ENCODE measurements around the gene ZNF239. TPM values are rescaled to one million over a fixed set of nuclear protein-coding genes. Genes with fewer than 3 reads are reported as not detected.
"Not testable (repeated sequence)": the region's sequence is repeated elsewhere in the genome, so short reads cannot be mapped to it uniquely, and the experiment has no call there.

ZNF239 gene
- total RNA-seq: under 1 TPM; 0.15 to 0.25 TPM

- peak; percentile 69 for DNase-seq
- ChIA-PET CTCF (no interaction called here), POLR2A (interaction anchor here (0.7 to 1.4 kb wide), 4 partner anchors 21 to 179 kb away, joined by 3 to 4 read pairs (median 4); partner anchors contain the start of gene ZNF485)
- H3K4me1 Mint-ChIP-seq: peaks cover 27% of the 10 kb centered on the region
- peak within 1 kb of the TSS; percentile 53 for H3K4me3 Mint-ChIP-seq
- H3K9me3 Mint-ChIP-seq: peaks cover 42% of the 10 kb centered on the region
- no peaks in the 10 kb centered on the region for H3K27me3 Mint-ChIP-seq
- peaks cover 28% of the 10 kb centered on the region for H3K36me3 Mint-ChIP-seq (ENCODE audit: low read depth)
- H3K27ac Mint-ChIP-seq: peak within 1 kb of the TSS; percentile 33
Measured at GRCh38 chr10:43574001-43574892, at the start of gene ZNF239. Gene ZNF239, minus strand, starts transcription at chr10:43574616. Its CDS starts 16,537 bp downstream, at chr10:43558079.

- peaks cover 32% of the 10 kb centered on the region for H3K9me3 Mint-ChIP-seq
- DNase-seq: no peak
- H3K36me3 Mint-ChIP-seq (ENCODE audit: low read depth): peaks cover 16% of the 10 kb centered on the region
- H3K27ac Mint-ChIP-seq: peak overlapping the region; percentile 22
- H3K27me3 Mint-ChIP-seq: no peaks in the 10 kb centered on the region
- H3K4me1 Mint-ChIP-seq: peaks cover 9% of the 10 kb centered on the region
- peak overlapping the region; percentile 49 for H3K4me3 Mint-ChIP-seq
- ChIA-PET POLR2A (no interaction called here), CTCF (no interaction called here)
Measured at GRCh38 chr10:43623351-43623750, 48.9 kb upstream of the ZNF239 start.

GRCh38 chr10:43622038-43622437 is 47.6 kb upstream of the ZNF239 start:
- H3K36me3 Mint-ChIP-seq (ENCODE audit: low read depth): peaks cover 19% of the 10 kb centered on the region
- H3K9me3 Mint-ChIP-seq: peaks cover 32% of the 10 kb centered on the region
- ChIA-PET CTCF (no interaction called here), POLR2A (no interaction called here)
- no peak overlapping the region for H3K27ac Mint-ChIP-seq
- peaks cover 9% of the 10 kb centered on the region for H3K4me1 Mint-ChIP-seq
- H3K27me3 Mint-ChIP-seq: no peaks in the 10 kb centered on the region
- H3K4me3 Mint-ChIP-seq: no peak overlapping the region
- DNase-seq: no peak

GRCh38 chr10:43619368-43619767 is 45.0 kb upstream of the ZNF239 start:
- DNase-seq: no peak
- CTCF ChIA-PET: no interaction called here

GRCh38 chr10:43616697-43617370 is 42.4 kb upstream of the ZNF239 start:
- no peak overlapping the region for H3K27ac Mint-ChIP-seq
- H3K36me3 Mint-ChIP-seq (ENCODE audit: low read depth): peaks cover 44% of the 10 kb centered on the region
- DNase-seq: no peak
- ChIA-PET CTCF (no interaction called here), POLR2A (no interaction called here)
- H3K4me3 Mint-ChIP-seq: no peak overlapping the region
- no peaks in the 10 kb centered on the region for H3K27me3 Mint-ChIP-seq
- H3K4me1 Mint-ChIP-seq: no peaks in the 10 kb centered on the region
- H3K9me3 Mint-ChIP-seq: peaks cover 52% of the 10 kb centered on the region

More at GRCh38 chr10:43619368-43619767, 45.0 kb upstream of the ZNF239 start:
- H3K4me1 Mint-ChIP-seq: peaks cover 9% of the 10 kb centered on the region
- H3K4me3 Mint-ChIP-seq: no peak overlapping the region
- peaks cover 38% of the 10 kb centered on the region for H3K36me3 Mint-ChIP-seq (ENCODE audit: low read depth)
- H3K27ac Mint-ChIP-seq: no peak overlapping the region
- POLR2A ChIA-PET: no interaction called here
- H3K9me3 Mint-ChIP-seq: peaks cover 53% of the 10 kb centered on the region
- no peaks in the 10 kb centered on the region for H3K27me3 Mint-ChIP-seq

- POLR2A ChIA-PET: no interaction called here
- Mint-ChIP-seq H3K27ac (no peak overlapping the region), H3K27me3 (no peaks in the 10 kb centered on the region), H3K4me3 (no peak overlapping the region), H3K36me3 (ENCODE audit: low read depth) (peaks cover 46% of the 10 kb centered on the region), H3K4me1 (peaks cover 16% of the 10 kb centered on the region), H3K9me3 (peaks cover 28% of the 10 kb centered on the region)
- CTCF ChIA-PET: no interaction called here
- no peak for DNase-seq
Measured at GRCh38 chr10:43610636-43611035, 36.2 kb upstream of the ZNF239 start.

- no peak overlapping the region for H3K27ac Mint-ChIP-seq
- DNase-seq: no peak
- peaks cover 12% of the 10 kb centered on the region for H3K9me3 Mint-ChIP-seq
- CTCF ChIA-PET: no interaction called here
- H3K36me3 Mint-ChIP-seq (ENCODE audit: low read depth): peaks cover 28% of the 10 kb centered on the region
- peak overlapping the region; percentile 70 for H3K4me3 Mint-ChIP-seq
- peaks cover 2% of the 10 kb centered on the region for H3K27me3 Mint-ChIP-seq
- peaks cover 16% of the 10 kb centered on the region for H3K4me1 Mint-ChIP-seq
- POLR2A ChIA-PET: interaction anchor here (1.5 to 2.1 kb wide), 2 partner anchors 12 to 33 kb away, joined by 4 to 9 read pairs; no protein-coding TSS in a partner anchor
Measured at GRCh38 chr10:43607199-43607573, 32.8 kb upstream of the ZNF239 start.

- Mint-ChIP-seq H3K9me3 (peaks cover 12% of the 10 kb centered on the region), H3K4me1 (peaks cover 16% of the 10 kb centered on the region), H3K4me3 (peak within 1 kb of the TSS; percentile 70), H3K27me3 (peaks cover 2% of the 10 kb centered on the region), H3K27ac (no peak within 1 kb of the TSS), H3K36me3 (ENCODE audit: low read depth) (peaks cover 22% of the 10 kb centered on the region)
- ChIA-PET CTCF (interaction anchor here (1.3 kb wide), 1 partner anchor 12 kb away, joined by 4 read pairs; no protein-coding TSS in a partner anchor), POLR2A (interaction anchor here (1.5 to 2.1 kb wide), 2 partner anchors 12 to 33 kb away, joined by 4 to 9 read pairs; no protein-coding TSS in a partner anchor)
- peak; percentile 57 for DNase-seq
Measured at GRCh38 chr10:43606323-43607198, 32.1 kb upstream of the ZNF239 start, which contains the start of gene ZNF485. Gene ZNF485, plus strand, starts transcription at chr10:43606438. Its CDS starts 613 bp downstream, at chr10:43607051.

- peaks cover 6% of the 10 kb centered on the region for H3K27me3 Mint-ChIP-seq
- H3K27ac Mint-ChIP-seq: no peak overlapping the region
- no peak for DNase-seq
- peaks cover 21% of the 10 kb centered on the region for H3K36me3 Mint-ChIP-seq (ENCODE audit: low read depth)
- peak overlapping the region; percentile 70 for H3K4me3 Mint-ChIP-seq
- peaks cover 16% of the 10 kb centered on the region for H3K4me1 Mint-ChIP-seq
- ChIA-PET CTCF (interaction anchor here (1.3 kb wide), 1 partner anchor 11 kb away, joined by 4 read pairs; no protein-coding TSS in a partner anchor), POLR2A (interaction anchor here (1.5 to 2.1 kb wide), 2 partner anchors 11 to 32 kb away, joined by 4 to 9 read pairs; no protein-coding TSS in a partner anchor)
- H3K9me3 Mint-ChIP-seq: peaks cover 16% of the 10 kb centered on the region
Measured at GRCh38 chr10:43605850-43606322, 31.5 kb upstream of the ZNF239 start.

GRCh38 chr10:43601576-43601975 is 27.2 kb upstream of the ZNF239 start:
- H3K4me1 Mint-ChIP-seq; POLR2A ChIA-PET; DNase-seq; CTCF ChIA-PET; H3K27ac Mint-ChIP-seq; H3K36me3 Mint-ChIP-seq (ENCODE audit: low read depth); H3K4me3 Mint-ChIP-seq: not testable (repeated sequence)
- Mint-ChIP-seq H3K9me3 (peaks cover 13% of the 10 kb centered on the region), H3K27me3 (peaks cover 13% of the 10 kb centered on the region)

GRCh38 chr10:43599333-43599732 is 24.9 kb upstream of the ZNF239 start:
- Mint-ChIP-seq H3K4me1 (peaks cover 21% of the 10 kb centered on the region), H3K4me3 (no peak overlapping the region), H3K36me3 (ENCODE audit: low read depth) (no peaks in the 10 kb centered on the region), H3K9me3 (peaks cover 16% of the 10 kb centered on the region), H3K27me3 (peaks cover 18% of the 10 kb centered on the region), H3K27ac (no peak overlapping the region)
- ChIA-PET CTCF (no interaction called here), POLR2A (no interaction called here)
- no peak for DNase-seq

GRCh38 chr10:43598446-43598845 is 24.0 kb upstream of the ZNF239 start:
- Mint-ChIP-seq H3K27me3 (peaks cover 24% of the 10 kb centered on the region), H3K27ac (no peak overlapping the region), H3K4me3 (no peak overlapping the region), H3K4me1 (peaks cover 21% of the 10 kb centered on the region), H3K9me3 (peaks cover 24% of the 10 kb centered on the region), H3K36me3 (ENCODE audit: low read depth) (peaks cover 3% of the 10 kb centered on the region)
- POLR2A ChIA-PET: no interaction called here
- CTCF ChIA-PET: no interaction called here
- DNase-seq: no peak
